SIG-M5 (cell line): ENCODE results near the gene RPL38.

Experiments
- DNase-seq: peaks from one replicate; lab custom pipeline; 2025; lab: John Stamatoyannopoulos, UW

The RPL38 gene

DNA sequence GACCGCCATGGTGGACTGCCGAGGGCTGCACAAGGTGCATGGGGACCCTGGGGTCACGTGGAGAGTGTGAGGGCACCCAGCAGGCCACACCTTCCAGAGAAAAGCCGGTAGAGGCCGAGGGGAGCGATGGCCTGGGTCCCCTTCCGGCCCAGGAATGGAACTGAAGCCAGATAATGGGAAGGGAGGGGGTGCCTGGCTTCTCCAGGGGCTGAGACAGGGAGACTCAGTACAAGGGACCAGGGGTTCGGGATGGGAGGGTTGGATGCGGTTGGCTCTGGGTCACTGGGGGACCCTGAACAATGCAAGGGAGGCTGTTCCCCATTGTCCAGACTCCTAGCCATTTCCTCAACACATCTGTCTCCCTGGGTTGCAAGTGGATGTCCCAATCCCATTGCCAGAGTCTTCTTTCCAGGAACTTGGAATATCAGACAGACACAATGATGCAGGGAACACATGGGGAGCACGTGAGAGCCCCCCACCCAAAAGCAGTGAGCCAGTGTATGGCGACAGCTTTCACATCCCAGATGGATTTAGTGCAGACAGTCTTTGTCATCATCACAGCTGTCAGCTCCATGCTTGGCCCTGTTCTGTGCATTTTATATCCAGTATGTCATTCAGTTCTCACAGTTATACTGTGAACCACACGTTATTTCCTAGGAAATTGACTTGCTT lies 47.0 kb downstream of the RPL38 start:
- no peak for DNase-seq

DNA sequence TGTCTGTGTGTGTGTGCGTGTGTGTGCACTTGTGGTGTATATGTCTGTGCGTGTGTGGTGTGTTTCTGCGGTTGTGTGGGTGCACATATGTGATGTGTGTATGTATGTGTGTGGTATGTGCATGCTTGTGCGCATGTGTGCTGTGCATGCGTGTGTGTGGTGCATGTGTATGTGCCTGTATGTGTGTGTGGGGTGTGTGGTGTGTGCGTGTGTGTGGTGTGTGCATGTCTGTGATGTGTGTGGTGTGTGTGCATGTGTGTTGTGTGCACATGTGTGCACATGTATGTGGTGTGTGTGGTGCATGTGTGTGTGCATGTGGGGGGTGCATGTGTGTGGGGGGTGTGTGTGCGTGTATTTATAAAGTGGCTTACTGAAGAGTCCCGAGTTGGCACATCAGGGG lies 47.6 kb downstream of the RPL38 start:
- DNase-seq = no peak

DNA sequence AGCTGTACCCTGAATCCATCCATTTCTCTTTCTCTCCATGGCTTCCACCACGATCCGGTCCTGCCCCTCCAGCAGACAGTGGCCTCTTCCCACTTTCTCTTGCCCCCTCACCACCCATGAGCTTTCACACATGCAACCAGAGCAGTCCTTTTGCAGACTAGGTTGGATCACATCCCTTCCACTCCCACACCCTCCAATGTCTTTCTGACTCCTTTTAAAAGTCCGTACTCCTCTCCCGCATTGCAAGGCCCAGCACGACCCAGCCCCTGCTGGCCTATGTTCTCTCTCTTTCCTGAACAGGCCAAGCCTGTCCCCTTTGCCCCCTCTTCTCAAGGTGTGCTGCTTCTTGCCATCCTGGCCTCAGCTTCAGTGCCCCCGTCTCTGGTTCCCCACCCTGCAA lies 48.1 kb downstream of the RPL38 start:
- DNase-seq = no peak

DNA sequence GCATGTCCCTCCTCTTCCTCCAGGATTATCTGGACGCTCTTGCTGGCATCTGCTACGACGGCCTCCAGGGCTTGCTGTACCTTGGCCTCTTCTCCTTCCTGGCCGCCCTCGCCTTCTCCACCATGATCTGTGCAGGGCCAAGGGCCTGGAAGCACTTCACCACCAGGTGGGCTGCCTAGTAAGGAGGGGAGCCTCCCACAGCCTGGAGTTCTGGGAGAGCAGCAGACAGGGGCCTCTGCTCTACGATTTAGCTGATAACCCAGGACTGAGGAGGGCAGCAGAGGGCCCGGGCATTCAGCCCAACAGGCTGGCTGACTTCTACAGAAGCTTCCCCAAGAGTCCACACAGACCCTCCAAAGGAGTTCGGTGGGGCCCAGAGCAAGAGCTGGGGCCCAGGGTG lies 48.7 kb downstream of the RPL38 start:
- no peak for DNase-seq

DNA sequence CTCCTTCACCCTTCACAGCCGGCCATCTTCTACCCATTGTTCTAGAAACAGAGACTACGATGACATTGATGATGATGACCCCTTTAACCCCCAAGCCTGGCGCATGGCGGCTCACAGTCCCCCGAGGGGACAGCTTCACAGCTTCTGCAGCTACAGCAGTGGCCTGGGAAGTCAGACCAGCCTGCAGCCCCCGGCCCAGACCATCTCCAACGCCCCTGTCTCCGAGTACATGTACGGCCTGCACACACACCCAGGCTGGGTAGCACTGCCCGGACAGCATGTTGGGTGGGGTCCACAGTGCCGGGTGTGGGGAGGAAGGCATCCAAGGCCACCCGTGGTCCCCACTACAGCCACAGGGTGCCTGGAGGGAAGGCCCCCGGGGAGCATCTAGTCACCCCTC lies 49.6 kb downstream of the RPL38 start:
- DNase-seq = no peak

DNA sequence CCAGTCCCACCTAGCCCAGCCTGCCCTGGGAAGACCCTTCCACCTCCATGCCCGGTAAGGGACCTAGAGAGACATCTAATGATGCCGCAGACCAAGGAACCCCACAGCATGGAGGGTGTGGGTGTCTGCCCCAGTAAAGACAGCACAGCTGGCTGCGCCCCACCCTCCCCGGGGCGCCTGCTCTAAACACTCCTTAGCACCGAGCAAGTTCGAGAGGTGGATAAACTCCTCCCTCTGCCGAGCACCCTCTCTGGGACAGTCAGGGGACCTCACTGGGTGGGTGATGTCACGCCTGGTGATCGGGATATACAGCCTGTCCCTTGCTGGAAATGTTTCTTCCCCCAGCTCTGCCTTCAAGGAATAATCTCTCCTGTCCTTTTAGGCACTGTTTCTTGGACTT lies 53.8 kb downstream of the RPL38 start:
- DNase-seq = no peak

DNA sequence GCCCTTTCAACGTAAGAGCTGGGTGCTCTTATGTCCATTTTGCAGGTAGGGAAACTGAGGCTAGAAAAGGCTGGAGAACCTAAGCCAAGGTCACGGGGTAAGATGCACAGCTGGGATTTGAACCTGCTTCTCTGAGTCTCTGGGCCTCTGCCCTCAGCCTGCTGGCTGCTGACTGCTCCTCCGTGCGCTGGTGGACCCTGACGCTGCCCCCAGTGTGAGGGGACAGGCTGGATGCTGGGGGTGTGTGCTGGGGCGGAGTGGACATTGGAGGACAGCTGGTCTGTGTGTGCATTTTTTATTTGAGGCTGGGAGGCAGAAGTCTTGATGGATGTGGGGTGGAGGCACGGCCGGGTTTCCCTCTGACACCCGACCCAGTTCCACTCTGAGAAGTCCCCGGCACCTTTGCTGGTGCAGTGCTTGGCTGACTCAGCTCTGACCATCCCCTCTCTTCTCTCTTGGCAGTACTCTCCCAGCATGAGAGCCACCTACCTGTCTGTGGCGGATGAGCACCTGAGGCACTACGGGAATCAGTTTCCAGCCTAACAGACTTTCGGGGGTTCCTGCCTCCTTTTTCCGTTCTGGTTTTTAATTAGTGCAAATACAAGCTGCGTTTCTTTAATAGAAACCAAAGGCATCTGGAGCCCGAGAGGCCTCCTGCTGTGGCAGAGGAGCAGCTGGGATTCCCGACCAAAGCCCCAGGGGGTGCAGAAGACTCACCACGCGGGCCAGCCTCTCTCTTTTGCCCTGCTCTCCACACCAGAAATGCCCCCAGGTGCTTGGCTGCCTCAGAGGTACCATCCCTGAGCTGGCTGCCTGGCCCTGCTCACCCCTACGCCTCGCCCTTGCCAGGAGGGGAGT lies 56.4 kb downstream of the RPL38 start:
- no peak for DNase-seq
